OCI-LY3 (cell line): ENCODE data around the gene OSBPL8.

Experiments used
- H2AFZ ChIP-seq: fragments of 200-600, 300-600 bp; shearing (Covaris generic); 2 replicates; pipeline ENCODE4 v1.6.0; 2014; ENCODE audit warnings: antibody characterized with exemption, low read depth, low read length
- H3K27ac ChIP-seq: fragments of 200-600, 300-600 bp; sonication (generic); 2 replicates; pipeline ENCODE4 v1.5.1; 2014; ENCODE audit warnings: mild to moderate bottlenecking, low read length, moderate library complexity, mixed read lengths
- H3K27me3 ChIP-seq: fragments of 200-600, 300-600 bp; sonication (generic); 2 replicates; pipeline ENCODE4 v1.6.1; 2014; ENCODE audit warnings: low read depth, low read length, mixed read lengths
- H3K36me3 ChIP-seq: fragments of 200-600, 300-600 bp; sonication (generic); replicated peaks from 2 replicates; pipeline ENCODE3; 2014; ENCODE audit warnings: low read depth, low read length, mixed read lengths
- H3K4me1 ChIP-seq: fragments of 300-600, 200-600 bp; sonication (generic); 2 replicates; pipeline ENCODE4 v1.6.1; 2014; ENCODE audit warnings: low read length, mixed read lengths
- H3K4me2 ChIP-seq: fragments of 200-600, 300-600 bp; sonication (generic); 2 replicates; pipeline ENCODE4 v1.6.1; 2014; ENCODE audit warnings: low read length, mixed read lengths
- H3K4me3 ChIP-seq: fragments of 300-600, 200-600 bp; sonication (generic); 2 replicates; pipeline ENCODE4 v1.5.1; 2014; ENCODE audit warnings: antibody characterized with exemption, mild to moderate bottlenecking, low read length, moderate library complexity
- H3K79me2 ChIP-seq: fragments of 300-600, 200-600 bp; shearing (Covaris generic); 2 replicates; pipeline ENCODE4 v1.6.1; 2014; ENCODE audit warnings: mild to moderate bottlenecking, low read length, mixed read lengths
- H3K9ac ChIP-seq: fragments of 300-600, 200-600 bp; shearing (Covaris generic); 2 replicates; pipeline ENCODE4 v1.6.0; 2014; ENCODE audit warnings: mild to moderate bottlenecking, low read length, moderate library complexity
- H3K9me3 ChIP-seq: fragments of 200-600, 300-600 bp; shearing (Covaris generic); 2 replicates; pipeline ENCODE4 v1.6.1; 2014; ENCODE audit warnings: low read length, mixed read lengths; ENCODE audit not compliant: insufficient read depth
- H4K20me1 ChIP-seq: fragments of 200-600, 300-600 bp; sonication (generic); 2 replicates; pipeline ENCODE4 v1.6.1; 2016; ENCODE audit warnings: low read length, mixed read lengths; ENCODE audit not compliant: insufficient read depth
- CTCF ChIP-seq: fragments of 200-600, 300-600 bp; sonication (generic); IDR thresholded peaks from 2 replicates; pipeline ENCODE4 v1.5.1; 2014; ENCODE audit warnings: antibody characterized with exemption, low read length, low read depth
- EZH2phosphoT487 ChIP-seq: fragments of 200-600 bp; shearing (Covaris generic); IDR thresholded peaks from 2 replicates; pipeline ENCODE4 v1.6.1; 2018; ENCODE audit warnings: antibody characterized with exemption, mixed run types, low read depth

OSBPL8 gene

GRCh38 chr12:76399040-76399439 lies 160.5 kb downstream of the OSBPL8 start:
- H3K4me1 ChIP-seq, result no peaks in the 10 kb centered on the region
- no peak overlapping the region for H2AFZ ChIP-seq
- no peak overlapping the region for H3K4me2 ChIP-seq
- no peak for TF ChIP-seq EZH2phosphoT487
- TF ChIP-seq CTCF, result no peak
- H3K27ac ChIP-seq, result no peak overlapping the region
- peaks cover 4% of the 10 kb centered on the region for H3K36me3 ChIP-seq
- H3K79me2 ChIP-seq, result no peaks in the 10 kb centered on the region
- H3K9ac ChIP-seq, result no peak overlapping the region
- H3K4me3 ChIP-seq, result no peak overlapping the region
- no peaks in the 10 kb centered on the region for H4K20me1 ChIP-seq
- no peaks in the 10 kb centered on the region for H3K27me3 ChIP-seq
- H3K9me3 ChIP-seq, result no peaks in the 10 kb centered on the region

GRCh38 chr12:76398106-76398505 lies 161.5 kb downstream of the OSBPL8 start:
- Histone ChIP-seq H3K4me3 (no peak overlapping the region), H2AFZ (no peak overlapping the region), H3K79me2 (no peaks in the 10 kb centered on the region), H3K9me3 (no peaks in the 10 kb centered on the region), H3K4me2 (no peak overlapping the region), H3K36me3 (peaks cover 4% of the 10 kb centered on the region), H4K20me1 (no peaks in the 10 kb centered on the region), H3K27me3 (no peaks in the 10 kb centered on the region), H3K27ac (no peak overlapping the region), H3K4me1 (no peaks in the 10 kb centered on the region), H3K9ac (no peak overlapping the region)
- no peak for TF ChIP-seq EZH2phosphoT487

GRCh38 chr12:76391461-76391860 lies 168.1 kb downstream of the OSBPL8 start:
- Histone ChIP-seq H3K4me3 (no peak overlapping the region), H3K4me1 (no peaks in the 10 kb centered on the region), H3K9me3 (no peaks in the 10 kb centered on the region), H3K36me3 (no peaks in the 10 kb centered on the region), H3K27ac (no peak overlapping the region), H3K27me3 (no peaks in the 10 kb centered on the region), H4K20me1 (no peaks in the 10 kb centered on the region), H2AFZ (no peak overlapping the region), H3K9ac (no peak overlapping the region), H3K4me2 (no peak overlapping the region), H3K79me2 (no peaks in the 10 kb centered on the region)
- TF ChIP-seq CTCF (no peak), EZH2phosphoT487 (no peak)

- no peak for TF ChIP-seq CTCF
- no peak for TF ChIP-seq EZH2phosphoT487
- Histone ChIP-seq H2AFZ (no peak overlapping the region), H3K9ac (no peak overlapping the region), H3K79me2 (no peaks in the 10 kb centered on the region), H3K27ac (no peak overlapping the region), H3K36me3 (no peaks in the 10 kb centered on the region), H3K27me3 (no peaks in the 10 kb centered on the region), H3K4me3 (no peak overlapping the region), H3K4me2 (no peak overlapping the region), H4K20me1 (no peaks in the 10 kb centered on the region), H3K9me3 (no peaks in the 10 kb centered on the region), H3K4me1 (no peaks in the 10 kb centered on the region)
Observed at GRCh38 chr12:76387614-76388013, 172.0 kb downstream of the OSBPL8 start.

- no peak overlapping the region for H3K27ac ChIP-seq
- H3K36me3 ChIP-seq, result no peaks in the 10 kb centered on the region
- H3K4me2 ChIP-seq, result no peak overlapping the region
- no peak overlapping the region for H3K4me3 ChIP-seq
- H3K27me3 ChIP-seq, result no peaks in the 10 kb centered on the region
- TF ChIP-seq EZH2phosphoT487 (no peak), CTCF (no peak)
- H3K79me2 ChIP-seq, result no peaks in the 10 kb centered on the region
- no peak overlapping the region for H2AFZ ChIP-seq
- no peaks in the 10 kb centered on the region for H4K20me1 ChIP-seq
- no peak overlapping the region for H3K9ac ChIP-seq
- H3K4me1 ChIP-seq, result no peaks in the 10 kb centered on the region
- H3K9me3 ChIP-seq, result no peaks in the 10 kb centered on the region
Observed at GRCh38 chr12:76384560-76384959, 175.0 kb downstream of the OSBPL8 start.
